GF-D8 (cell line): ENCODE results near the gene ADAM11.
"Not testable (repeated sequence)": the region's sequence is repeated elsewhere in the genome, so short reads cannot be mapped to it uniquely, and the experiment has no call there.

ENCODE experiments used
- DNase-seq: peaks from one replicate; lab custom pipeline; 2025; lab: John Stamatoyannopoulos, UW

Gene ADAM11, protein sequence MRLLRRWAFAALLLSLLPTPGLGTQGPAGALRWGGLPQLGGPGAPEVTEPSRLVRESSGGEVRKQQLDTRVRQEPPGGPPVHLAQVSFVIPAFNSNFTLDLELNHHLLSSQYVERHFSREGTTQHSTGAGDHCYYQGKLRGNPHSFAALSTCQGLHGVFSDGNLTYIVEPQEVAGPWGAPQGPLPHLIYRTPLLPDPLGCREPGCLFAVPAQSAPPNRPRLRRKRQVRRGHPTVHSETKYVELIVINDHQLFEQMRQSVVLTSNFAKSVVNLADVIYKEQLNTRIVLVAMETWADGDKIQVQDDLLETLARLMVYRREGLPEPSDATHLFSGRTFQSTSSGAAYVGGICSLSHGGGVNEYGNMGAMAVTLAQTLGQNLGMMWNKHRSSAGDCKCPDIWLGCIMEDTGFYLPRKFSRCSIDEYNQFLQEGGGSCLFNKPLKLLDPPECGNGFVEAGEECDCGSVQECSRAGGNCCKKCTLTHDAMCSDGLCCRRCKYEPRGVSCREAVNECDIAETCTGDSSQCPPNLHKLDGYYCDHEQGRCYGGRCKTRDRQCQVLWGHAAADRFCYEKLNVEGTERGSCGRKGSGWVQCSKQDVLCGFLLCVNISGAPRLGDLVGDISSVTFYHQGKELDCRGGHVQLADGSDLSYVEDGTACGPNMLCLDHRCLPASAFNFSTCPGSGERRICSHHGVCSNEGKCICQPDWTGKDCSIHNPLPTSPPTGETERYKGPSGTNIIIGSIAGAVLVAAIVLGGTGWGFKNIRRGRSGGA

DNA sequence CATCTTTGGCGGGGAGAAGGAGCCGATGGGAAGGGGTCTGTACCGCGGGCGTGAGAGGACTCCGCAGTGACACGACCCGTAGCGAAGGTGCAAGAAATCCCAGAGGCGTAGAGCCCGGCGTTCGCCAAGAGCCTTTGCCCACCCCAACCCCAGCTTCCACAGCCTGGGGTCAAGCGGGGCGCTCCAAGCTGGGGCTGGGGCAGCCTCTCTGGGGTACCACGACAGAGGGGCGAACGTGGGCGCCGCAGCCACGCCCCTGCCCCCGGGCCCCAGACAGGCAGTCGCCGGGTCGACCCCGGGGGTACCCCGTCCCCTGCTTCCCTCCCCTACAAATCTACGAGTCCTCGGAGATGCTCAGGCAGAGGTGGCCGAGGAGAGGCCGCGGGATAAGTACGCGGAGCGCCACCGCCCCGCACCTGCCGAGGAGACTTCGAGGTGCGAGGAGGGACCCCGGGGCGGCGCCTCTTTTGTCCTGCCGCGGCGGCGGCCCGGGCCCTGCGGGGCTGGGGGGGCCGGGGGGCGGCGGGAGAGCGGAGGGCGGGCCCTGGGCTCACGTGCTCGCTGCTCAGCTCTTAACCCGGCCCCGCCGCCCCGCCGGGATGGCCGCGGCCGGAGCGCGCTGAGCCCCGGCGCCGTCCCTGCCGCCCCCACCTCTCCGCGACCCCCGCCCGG is at the start of gene ADAM11:
Gene ADAM11 (plus strand): TSS at position 575 of the 672 bp plus-strand sequence. CDS start 212 bp downstream, outside the sequence.
- DNase-seq, result no peak

DNA sequence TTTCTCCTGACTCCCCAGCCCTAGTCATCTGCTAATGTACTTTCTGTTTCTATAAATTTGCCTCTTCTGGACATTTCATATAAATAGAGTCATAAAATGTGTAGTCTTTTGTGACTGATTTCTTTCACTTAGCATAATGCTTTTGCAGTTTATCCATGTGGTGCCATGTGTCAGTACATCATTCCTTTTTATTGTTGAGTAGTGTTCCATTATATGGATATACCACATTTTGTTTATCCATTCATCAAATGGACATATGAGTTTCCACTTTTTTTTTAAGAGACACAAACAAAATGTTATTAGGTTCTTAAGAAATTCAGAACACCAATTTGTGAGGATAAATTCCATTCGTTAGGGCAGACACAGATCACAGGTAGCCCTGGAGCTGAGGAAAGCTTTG is 39.3 kb upstream of the ADAM11 start:
- DNase-seq, result no peak

DNA sequence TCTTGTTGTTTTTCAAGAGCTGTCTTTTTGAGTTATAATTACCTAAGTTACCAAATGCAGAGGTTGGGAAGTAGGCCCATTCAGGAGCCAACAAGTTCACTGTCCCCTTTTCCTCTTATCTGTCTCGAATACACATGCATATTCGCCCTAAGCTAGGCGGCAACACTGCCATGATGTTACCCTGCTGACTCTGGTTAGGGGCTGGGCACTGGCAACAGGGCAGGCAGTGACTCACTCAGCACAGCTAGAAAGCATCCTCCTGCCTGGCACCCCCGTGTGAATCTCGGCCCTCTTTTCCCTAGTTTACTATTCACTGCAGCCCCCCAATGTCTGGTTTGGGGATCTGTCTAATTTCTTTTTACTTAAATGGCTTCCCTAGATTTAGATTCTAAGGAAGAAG is 36.5 kb upstream of the ADAM11 start:
- no peak for DNase-seq

DNA sequence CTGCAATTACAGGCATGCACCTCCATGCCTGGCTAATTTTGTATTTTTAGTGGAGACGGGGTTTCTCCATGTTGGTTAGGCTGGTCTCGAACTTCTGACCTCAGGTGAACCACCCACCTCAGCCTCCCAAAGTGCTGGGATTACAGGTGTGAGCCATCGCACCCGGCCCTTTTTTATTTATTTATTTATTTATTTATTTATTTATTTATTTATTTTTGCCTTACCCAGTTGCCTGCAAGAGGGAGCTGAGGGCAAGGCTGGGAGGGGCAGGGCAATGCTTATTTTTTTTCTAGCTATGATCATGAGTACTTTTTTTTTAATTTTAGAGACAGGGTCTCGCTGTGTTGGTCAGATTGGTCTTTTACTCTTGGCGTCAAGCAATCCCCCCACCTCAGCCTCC is 32.7 kb upstream of the ADAM11 start:
- not testable (repeated sequence) for DNase-seq

DNA sequence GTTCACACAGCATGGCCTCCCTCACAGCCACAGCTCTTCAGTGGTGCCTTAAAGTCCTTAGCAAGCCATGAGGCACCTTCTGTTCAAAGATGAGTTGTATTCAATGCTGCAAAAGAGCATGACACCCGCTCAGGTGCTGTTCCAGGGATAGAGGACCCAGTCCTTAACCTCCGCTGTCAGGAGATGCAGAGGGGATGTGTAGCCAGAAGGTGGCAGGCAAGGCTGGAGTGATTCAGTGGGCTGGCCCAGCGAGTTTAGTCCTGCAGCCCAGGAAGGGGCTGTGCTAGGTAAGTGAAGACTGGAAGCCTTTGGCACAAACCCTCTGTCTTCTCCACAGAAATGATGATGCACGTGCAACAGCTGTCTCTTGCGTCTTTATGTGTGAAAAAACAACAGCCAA is 25.0 kb upstream of the ADAM11 start:
- DNase-seq, result no peak

DNA sequence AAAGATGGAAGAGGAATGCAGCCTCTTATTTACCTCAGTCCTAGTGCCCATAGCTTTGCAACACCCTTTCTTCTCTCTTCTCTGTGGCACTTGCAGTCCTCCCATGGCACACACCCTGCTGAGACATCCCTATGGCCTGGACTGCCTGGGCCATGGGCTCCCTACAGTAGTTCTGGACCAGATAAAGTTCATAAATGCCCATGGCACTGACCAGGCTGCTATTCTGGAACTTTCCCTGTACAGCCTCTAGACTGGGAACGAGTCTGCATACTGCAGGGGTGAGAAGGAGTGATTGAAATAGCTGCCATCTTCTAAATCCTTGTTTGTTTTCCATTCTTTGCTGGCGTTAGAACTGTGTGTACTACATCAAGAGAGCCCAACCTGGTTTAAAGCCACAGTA is 24.5 kb upstream of the ADAM11 start:
- no peak for DNase-seq

DNA sequence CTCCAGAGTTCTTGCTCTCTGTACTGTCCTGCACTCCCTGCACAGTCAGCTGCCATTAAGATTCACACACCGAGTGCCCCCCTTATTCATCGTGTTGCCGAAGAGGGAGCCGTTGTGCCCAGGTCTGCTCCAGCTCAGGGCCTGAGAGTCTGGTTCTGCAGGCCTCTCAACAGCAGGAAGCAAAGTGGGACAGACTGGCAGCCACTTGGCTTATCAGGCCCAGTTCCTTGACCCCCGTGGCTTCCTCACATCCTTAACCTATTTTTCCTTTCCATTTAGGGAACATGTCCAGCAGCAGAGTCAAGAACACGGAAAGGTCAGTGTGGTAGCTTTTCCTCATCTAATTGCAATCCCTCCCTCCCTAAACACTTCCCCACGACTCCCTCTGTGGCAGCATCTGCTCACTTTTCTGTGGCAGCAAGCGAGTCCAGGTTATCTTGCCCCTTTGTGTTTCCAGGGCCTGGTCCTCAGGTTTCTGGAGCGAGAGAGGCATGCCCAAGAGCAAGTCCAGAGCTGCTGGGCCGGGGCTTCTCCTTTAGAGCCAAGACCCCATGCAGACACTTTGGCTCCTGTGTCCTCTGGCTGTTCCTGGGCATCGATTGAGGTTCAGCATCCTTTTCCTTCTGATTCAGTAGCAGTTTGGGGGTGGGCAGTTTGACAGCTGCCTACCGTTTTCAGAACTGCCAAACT is 22.1 kb upstream of the ADAM11 start:
- DNase-seq, result no peak

DNA sequence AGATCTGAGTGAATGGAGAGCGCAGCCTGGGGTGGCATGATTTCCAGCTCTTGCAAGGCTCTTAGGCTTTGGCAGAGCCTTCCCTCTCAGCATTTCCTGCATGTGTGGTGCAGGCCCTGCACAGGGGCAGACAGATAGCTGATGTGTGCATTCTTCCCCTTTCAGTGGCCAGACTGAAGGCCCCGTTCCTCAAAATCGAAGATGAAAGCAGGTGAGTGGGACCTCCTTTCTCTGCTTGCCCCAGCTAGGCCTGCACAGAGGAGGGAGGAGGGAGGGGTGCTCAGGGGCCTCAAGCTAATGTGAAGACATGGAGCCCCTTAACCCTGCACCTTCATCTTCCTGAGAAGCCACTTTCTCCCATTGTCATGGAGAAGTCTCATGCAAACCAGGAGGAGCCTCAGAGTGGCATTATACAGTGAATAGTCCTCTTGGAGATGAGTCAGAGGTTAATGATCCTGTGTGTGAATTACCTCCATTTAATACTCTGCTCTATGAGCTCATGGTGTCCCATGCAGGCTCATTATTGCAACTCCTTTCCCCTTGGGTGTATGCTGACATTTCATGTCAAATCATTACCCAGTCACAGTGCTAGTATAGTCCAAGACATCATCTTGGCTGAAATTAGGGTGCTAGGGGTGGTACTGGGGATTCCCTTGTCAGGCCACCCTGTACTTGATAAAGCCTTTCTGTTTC is 20.4 kb upstream of the ADAM11 start:
- DNase-seq, result no peak

DNA sequence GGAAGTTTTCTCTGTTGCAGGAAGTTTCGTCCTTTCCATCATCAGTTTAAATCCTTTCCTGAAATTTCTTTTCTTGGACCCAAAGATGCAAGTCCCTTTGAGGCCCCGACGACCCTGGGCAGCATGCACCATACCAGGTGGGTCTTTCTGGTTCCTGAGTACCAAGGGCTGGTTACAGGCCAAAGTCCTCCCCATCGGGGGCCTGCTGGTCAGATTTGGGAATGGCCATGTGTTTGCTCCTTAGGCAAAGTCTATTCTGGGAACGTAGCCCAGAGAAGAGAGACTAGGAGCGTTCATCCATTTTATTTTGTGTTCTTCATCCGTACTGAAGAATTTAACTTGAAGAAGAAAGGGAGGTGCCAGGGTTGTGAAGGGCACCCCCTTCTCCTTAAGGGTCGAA is 17.5 kb upstream of the ADAM11 start:
- DNase-seq, result no peak

DNA sequence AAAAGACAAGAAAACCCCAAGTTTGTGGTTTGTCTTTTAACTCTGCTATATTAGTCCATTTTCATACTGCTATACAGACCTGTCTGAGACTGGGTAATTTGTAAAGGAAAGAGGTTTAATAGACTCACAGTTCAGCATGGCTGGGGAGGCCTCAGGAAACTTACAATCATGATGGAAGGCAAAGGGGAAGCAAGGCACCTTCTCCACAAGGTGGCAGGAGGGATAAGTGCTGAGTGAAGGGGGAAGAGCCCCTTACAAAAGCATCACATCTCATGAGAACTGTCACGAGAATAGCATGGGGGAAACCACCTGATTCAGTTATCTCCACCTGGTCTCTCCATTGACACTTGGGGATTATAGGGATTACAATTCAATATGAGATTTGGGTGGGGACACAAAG is 13.5 kb upstream of the ADAM11 start:
- DNase-seq, result no peak

DNA sequence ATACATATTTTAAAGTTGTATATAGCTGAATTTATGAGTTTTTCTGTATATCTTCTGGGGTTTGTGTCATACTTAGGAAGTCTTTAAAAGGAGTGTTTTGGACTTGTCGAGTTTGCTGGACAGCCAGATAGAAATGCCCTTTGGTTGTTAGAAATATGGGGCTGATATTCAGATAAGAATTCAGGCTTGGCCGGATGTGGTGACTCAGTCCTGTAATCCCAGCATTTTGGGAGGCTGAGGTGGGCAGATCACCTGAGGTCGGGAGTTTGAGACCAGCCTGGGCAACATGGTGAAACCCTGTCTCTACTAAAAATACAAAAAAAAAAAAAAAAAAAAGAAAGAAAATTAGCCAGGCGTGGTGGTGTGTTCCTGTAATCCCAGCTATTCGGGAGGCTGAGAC is 13.1 kb upstream of the ADAM11 start:
- not testable (repeated sequence) for DNase-seq

DNA sequence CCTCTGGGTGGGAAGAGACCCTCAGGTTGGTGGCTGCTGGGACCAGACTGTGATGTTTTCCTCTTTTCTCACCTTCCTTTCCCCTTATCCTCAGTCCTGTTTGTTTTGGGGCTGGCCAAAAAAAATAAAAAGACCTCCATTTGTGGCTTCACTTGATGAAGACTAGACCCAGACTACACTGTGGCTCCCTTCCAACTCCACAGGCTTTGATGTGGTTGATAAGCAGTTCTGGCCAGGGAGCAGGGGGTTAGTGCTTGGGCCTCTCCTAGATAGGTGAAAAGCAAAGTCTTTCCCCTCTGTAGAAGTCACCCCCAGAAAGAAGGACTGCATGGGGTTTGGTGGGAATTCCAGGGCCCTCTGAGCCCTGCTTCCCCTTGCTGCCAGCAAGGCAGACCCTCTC is 11.2 kb upstream of the ADAM11 start:
- no peak for DNase-seq

DNA sequence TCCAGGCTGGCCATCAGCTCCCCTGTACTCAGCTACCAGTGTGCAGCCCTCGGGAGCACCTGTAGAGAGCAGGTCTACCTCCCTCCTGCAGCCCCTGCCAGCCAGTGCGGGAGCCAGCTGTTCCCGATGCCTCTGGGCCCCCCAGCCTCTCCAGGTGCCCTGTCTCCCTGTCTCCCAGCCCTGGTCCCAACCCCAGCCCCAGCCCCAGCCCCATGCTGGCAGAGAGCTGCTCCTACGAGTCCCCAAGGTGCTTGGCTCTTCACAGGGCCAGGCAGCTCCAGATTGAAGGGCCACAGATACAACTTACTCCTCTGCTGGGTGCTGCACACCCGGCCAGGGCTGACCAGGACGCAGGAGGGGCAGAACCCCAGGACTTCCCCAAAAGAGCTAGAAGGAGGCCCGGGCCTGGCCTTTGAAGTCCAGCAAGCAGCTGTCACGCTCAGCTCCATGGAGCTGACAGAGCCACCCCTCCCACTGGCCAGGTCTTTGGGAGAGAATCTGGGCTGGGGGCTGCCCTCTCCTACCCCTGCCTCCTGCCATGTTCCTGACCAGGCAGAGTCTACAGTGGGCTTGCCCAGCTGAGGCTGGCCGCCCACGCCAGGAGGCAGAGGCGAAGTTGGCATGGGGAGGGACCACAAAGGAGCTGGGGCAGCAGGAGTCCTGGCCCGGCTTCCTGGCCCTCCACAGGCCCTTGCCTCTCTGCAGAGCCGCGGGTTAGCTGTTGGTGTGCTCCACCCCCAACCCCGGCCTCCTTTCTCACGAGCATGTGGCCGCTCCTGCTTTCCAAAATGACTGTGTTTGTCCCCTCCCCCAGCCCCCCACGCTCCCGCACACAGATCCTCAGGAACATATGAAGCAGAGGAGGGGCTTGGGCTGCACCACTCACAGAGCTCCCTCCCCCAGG is 9.5 kb upstream of the ADAM11 start:
- DNase-seq, result no peak

DNA sequence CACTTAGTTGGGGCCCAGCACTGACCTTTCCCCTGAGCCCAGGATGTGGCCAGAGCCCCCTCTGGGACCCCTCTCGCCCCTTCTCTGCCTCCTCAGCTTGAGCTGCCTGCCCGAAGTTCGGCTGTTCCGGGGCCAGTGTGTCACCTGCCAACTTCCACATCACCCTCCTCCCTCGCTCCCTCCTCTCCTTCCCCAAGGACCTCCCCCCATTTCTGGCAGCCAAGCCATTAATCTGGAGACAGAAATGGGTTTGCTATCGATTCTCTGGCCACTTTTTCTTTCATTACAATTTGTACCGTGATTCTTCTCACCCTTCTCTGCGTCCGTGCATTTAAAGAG is 8.8 kb upstream of the ADAM11 start:
- DNase-seq, result no peak

DNA sequence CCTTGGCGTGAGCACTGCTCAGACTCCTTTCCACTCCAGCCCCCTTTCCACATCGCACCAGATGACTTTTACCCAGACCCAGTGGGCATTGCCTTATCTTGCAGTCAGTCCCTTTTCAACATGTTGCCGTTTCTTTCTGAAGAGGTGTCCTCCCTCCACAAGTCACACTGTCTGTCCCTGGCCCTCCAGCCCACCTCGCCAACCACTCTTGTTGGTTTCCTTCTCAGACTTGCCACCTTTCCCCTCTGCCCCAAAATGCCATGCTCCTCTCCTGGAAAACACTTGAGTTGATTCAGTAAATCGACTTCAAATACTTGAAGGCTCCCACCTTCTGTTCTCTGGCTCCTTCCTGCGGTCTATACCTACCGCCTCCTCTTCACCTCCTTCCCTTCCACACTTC is 7.5 kb upstream of the ADAM11 start:
- DNase-seq, result no peak

DNA sequence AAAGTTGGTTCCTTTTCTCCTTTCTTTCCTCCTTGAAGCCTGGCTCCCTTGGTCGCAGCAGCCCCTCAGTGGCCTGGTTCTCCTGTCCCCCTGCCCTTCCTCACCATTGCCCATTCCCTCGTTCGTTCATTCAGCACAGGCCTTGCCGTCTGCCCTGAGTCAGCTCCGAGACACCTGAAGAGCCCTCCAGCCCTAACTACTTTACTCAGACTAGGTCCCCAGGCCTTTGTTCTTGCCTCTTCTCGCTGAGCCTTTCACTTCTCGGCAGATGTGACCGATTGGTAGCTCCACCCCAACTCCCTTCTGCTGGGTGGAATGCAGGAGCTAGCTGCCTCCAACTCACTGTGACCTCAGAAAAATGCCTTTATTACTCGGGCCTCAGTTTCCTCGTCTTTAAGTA is 7.0 kb upstream of the ADAM11 start:
- no peak for DNase-seq

DNA sequence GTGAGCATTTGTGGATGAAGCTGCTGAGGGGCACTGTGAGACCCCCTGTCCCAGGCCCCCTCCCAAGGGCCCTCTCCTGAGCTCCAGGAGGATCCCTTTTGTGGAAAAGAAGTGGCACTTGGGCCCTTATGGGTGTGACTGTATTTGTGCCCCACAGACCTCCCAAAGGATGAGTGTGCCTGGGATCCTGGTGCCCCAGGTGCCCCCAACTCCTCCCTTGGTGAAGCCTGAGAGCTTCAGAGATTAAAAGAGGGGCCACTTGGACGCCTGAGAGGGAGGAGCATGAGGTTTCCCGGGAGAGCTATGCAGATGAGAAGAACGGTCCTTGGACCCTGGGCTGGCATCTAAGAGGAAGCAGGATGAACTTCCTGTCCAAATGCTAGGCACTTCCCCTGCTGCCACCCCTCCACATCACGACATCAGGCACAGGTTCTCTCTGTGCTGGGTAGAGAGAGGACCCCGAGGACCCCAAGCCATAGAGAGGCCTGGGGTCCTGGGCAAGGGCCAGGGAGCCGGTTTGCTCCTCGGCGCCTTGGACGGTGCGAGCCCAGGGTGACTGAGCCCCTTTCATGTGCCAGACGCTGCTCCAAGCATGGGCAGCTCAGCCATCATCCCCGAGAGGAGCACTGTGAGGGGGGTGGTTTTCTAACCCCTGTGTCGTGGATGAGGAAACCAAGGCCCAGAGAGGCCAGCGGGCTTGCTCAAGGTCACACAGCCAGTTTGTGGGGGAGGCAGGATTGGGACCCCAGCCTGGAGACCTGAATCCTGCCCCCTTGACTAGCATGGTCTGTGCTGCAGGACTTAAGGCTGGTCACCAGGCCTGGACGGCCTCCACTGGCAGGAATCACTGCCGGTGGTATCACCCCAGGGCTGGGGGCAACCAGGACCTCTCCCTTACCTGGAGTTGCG is 5.6 kb upstream of the ADAM11 start:
- no peak for DNase-seq

DNA sequence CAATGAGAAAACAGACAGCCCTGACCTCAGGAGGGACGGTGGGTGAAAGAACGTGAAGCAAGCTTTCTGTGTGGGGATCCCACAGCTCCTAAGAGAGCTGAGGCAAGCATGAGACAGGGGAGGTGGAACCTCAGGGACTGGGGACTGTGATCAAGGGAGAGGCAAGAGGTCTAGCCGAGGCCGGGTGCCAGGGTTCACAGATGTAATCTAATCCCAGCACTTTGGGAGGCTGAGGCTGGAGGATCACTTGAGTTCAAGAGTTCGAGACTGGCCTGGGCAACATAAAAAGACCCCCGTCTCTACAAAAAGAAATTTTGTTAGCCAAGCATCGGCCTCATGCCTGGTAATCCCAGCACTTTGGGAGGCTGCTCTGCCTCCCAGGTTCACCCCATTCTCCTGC is 4.5 kb upstream of the ADAM11 start:
- DNase-seq, result no peak

DNA sequence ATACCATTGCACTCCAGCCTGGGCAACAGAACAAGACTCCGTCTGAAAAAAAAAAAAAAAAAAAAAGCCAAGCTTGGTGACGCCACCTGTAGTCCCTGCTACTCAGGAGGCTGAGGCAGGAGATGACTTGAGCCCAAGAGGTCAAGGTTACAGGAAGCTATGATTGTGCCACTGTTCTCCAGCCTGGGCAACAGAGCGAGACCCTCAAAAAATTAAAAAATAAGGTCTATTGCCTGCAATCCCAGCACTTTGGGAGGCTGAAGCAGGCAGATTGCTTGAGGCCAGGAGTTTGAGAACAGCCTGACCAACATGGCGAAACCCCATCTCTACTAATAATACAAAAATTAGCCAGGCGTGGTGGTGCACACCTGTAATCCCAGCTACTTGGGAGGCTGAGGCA is 3.6 kb upstream of the ADAM11 start:
- DNase-seq, result not testable (repeated sequence)
